ENCODE data around the gene ASPG.

DNA sequence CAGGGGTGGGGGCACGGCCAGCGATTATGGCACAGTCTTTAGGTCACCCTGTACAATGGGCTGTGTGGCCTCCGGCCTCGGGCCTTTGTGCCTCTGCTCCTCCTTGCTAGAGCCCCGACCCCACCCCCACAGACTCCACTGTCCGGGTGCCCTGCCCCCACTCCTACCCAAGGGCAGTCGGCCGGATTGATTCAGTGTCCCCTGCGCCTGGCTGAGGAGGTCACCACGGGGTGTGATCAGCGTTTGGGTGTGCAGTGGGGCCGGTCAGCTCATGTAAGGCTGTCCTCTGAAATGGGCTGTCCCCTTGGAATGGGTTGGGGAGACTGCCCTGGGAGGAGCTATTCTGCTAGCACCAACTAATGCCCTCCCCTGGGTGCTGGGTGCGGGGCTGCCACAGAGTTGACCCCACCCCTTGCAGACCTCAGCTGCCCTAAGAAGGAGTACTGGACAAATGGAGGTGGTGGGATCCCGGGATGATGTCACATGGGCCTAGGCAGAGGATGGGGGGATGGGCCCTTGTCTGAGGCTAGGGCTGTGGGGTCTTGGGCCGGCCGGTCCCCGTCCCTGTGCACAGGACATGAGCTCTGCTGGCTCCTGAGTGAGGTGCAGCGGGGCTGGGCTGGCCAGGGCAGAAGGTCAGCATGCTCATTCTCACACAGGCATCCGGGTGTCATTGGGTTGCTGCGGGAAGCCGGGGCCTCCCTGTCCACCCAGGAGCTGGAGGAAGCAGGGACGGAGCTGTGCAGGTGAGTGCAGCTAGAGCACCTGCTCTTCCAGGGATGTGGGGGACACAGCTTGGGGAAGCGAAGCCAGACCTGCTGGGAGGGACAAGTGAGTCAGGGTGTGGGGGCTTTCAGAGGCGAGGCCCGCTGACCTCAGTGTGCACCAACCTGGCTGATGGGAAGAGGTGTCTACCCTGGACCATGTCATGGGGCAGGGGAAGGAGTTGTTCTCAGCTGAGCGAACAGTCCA is 23.4 kb downstream of the ASPG start:
- TF ChIP-seq, protein P1, sequence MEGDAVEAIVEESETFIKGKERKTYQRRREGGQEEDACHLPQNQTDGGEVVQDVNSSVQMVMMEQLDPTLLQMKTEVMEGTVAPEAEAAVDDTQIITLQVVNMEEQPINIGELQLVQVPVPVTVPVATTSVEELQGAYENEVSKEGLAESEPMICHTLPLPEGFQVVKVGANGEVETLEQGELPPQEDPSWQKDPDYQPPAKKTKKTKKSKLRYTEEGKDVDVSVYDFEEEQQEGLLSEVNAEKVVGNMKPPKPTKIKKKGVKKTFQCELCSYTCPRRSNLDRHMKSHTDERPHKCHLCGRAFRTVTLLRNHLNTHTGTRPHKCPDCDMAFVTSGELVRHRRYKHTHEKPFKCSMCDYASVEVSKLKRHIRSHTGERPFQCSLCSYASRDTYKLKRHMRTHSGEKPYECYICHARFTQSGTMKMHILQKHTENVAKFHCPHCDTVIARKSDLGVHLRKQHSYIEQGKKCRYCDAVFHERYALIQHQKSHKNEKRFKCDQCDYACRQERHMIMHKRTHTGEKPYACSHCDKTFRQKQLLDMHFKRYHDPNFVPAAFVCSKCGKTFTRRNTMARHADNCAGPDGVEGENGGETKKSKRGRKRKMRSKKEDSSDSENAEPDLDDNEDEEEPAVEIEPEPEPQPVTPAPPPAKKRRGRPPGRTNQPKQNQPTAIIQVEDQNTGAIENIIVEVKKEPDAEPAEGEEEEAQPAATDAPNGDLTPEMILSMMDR (IDR thresholded peaks at IDR 0.05) = no peak
- no peak for TF ChIP-seq ZFX (IDR thresholded peaks at IDR 0.05; ENCODE audit: borderline replicate concordance)
